Ecto neural progenitor cell (in vitro differentiated cells): Measurements from ENCODE around the gene DMRTA1.
"Not testable (repeated sequence)": the region's sequence is repeated elsewhere in the genome, so short reads cannot be mapped to it uniquely, and the experiment has no call there.

ENCODE experiments used
- DNase-seq: peaks from one replicate; pipeline ENCODE4 v3.0.0-alpha.2; 2018; ENCODE audit warnings: low spot score

Gene DMRTA1, protein sequence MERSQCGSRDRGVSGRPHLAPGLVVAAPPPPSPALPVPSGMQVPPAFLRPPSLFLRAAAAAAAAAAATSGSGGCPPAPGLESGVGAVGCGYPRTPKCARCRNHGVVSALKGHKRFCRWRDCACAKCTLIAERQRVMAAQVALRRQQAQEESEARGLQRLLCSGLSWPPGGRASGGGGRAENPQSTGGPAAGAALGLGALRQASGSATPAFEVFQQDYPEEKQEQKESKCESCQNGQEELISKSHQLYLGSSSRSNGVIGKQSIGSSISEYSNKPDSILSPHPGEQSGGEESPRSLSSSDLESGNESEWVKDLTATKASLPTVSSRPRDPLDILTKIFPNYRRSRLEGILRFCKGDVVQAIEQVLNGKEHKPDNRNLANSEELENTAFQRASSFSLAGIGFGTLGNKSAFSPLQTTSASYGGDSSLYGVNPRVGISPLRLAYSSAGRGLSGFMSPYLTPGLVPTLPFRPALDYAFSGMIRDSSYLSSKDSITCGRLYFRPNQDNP

DNA sequence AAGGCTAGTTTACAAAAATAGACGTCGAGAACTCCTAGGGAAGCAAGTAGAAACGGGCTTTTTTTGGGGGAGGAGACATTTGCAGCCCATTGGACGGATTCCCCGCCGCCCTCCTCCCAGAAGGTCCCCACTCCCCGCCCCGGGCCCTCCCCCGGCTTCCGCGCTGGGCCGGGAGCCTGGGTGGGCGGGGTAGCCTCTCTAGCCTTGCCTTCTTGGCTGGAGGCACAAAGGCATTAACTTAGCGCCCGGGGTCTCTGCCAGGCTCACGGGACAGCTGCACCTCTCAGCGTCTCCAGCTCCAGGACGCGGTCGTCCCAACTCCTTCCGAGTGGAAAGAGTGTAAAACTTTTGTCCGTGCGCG lies at the start of gene DMRTA1:
DMRTA1 (plus strand) TSS at position 236 of the 361 bp plus-strand sequence. CDS start 242 bp downstream, outside the sequence.
- peak; percentile 90 for DNase-seq

DNA sequence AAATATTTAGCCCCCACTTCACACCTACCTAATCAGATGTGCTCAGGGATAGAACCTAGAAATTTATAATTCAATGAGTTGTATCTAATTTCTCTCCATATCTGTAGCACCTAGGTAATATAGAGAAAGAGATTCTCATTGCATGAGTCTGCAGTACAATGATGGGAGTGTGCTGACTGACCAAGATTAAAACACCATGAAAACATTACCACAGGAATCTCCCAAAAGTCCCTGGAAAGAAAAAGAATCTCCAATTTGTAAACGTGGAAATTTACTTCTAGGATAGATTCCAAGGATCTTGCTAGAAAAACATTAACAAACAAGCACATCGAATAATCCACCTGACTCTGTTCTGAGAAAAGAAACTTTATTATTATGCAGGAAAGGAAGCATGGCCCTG lies 45.0 kb upstream of the DMRTA1 start:
- no peak for DNase-seq

DNA sequence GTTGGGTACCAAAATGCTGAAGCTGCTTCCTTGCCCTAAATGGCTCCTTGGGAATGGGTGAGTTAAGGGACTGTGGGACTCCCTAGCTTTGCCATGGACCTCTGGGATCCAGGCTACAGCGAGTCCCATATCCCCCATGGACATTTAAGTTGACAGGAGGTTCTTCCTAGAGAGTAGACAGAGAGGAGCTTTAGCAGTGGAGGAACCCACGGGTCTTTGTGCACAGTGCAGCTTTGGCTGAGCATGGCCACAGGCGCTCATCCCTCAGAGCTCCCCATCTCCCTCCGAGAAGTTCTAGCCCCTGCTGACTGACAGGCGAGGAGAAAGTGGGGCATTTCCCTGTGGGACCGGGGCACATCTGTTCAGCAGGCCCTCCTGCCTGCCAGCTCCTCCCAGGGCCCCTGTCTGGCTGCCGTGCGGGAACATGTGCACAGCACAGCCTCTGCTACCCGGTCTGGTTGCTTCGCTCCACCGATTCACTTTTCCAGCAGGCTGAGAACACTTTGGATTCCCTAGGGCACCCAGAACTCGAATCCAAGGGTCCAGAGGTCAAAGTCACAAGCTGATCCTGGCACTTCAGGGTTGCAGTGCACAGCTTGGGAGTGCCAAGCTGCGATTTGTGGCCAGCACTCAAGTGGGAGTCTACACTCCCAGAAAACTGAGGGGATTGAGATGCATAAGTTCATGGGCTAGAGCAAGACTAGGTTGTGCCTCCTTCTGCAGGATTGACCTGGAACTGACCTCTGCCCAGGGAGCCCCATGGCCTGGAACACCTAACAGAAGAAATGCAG lies 40.6 kb upstream of the DMRTA1 start:
- DNase-seq: no peak

DNA sequence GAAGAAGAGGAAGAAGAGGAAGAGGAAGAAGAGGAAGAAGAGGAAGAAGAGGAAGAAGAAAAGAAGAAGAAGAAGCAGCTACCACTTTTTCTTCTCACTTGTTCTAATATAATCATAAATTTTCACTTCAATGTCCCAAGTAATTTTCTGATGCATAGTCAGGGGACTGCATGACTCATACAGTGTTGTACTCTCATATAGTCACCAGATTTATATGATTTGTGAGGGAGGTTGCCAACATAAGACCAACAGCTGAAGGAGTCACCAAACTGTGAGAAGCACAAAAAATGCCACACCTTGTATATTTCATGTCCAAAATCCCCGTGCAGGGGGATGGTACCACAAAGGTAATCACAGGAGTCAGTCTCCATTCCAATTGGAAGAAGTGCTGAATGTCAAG lies 32.7 kb upstream of the DMRTA1 start:
- DNase-seq: no peak

DNA sequence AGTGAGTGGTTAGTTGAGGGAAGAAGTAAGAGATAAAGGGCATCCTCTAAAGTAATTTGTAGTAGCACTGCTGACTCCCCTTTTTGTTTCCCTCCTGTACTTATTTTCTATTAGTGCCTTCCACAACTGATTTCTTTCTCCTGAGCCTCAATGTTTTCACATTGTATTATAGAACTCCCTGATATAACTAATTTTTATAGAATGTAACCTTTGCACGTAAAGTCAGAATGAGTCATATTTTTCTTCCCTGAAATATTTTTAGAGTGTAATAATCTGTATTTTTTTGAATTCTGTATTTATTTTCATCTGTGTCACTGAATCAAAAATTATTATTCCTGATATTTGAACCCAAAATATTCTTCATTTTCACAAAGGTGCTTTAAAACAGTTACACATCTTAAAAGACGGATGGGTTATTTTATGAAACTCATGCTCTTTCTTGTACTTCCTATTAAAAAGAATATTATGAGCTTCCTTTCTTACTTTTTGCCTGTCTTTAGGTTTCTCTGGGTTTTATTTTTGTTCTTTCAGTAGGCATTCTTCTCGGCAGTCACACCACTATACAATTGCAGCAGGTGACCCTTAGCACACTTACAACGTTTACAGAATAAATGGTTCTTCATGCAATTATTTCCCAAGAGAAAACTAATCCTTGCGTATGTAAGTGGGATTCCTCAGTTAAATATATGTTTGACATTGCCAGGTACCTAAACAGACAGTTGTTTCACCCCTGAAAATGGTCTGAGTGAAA lies 30.5 kb upstream of the DMRTA1 start:
- no peak for DNase-seq

DNA sequence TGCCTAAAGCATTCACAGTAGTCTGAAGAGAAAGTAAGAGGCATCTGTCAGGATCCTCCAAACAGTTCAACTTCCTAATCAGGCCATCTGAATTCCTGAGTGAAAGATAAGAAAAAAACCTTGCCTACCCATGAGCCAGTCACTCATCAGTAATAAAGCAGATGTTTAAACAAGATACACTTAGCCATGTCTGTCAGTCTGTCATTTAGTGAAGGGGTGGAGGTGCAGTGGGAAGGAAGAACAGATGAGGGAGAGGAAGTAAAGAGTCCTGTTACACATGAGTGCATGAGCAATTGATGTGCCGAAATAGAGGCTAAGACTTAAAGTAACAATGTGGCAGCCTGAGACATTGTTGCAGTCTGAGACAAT lies 29.9 kb upstream of the DMRTA1 start:
- DNase-seq: no peak

DNA sequence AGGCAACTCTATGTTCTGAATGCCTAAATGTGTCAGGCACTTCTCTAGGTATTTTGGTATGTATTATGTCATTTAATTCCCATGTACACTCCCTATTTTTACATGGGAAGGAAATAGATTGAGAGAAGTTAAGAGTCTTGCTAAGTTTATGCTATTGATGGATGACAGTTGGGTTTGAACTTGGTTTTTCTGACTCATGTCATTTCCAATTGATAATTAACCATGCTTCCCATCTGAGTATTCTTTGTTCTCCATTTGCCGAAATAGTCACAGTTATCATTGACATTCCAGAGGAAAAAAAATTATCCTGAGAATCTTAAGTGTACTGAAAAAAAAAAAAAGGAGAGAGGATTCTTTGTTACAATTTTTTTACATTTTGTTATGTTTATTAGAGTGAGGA lies 23.1 kb upstream of the DMRTA1 start:
- no peak for DNase-seq

DNA sequence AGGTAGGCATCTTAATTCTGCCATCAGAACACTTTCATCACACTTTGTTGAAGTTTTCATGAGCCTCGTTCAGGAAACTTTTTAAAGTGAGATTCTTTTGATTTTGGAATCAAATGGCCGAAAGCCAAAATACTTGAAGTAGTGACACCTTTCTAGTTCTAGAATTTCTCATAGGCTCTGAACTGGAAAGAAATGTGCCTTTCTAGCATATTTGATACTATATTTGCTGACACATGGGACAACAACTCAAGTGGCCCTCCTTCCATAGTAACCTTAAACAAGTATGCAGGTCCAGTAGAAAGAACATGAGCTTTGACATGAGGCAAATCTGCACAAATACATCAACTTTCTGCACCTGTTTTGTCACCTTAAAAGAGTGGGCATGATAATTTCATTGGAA lies 22.0 kb upstream of the DMRTA1 start:
- no peak for DNase-seq

DNA sequence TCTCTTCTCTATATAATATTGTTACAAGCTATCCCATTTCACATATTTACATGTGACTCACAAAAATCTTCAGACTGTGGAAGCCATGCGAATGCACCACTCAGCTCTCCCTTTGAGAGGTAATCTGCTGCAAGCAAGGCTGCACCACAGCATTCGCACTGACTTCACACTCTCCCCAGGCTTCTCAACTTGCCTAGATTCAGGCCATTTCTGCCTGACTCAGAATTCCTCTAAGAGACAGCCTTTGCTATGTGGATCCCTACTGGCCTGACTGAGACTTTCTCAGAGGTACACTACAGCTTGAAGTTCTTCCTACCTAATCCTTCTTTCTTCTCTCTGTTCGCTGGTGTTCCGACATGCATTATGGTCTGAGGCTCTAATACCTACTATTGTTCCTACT lies 21.1 kb upstream of the DMRTA1 start:
- DNase-seq: no peak

DNA sequence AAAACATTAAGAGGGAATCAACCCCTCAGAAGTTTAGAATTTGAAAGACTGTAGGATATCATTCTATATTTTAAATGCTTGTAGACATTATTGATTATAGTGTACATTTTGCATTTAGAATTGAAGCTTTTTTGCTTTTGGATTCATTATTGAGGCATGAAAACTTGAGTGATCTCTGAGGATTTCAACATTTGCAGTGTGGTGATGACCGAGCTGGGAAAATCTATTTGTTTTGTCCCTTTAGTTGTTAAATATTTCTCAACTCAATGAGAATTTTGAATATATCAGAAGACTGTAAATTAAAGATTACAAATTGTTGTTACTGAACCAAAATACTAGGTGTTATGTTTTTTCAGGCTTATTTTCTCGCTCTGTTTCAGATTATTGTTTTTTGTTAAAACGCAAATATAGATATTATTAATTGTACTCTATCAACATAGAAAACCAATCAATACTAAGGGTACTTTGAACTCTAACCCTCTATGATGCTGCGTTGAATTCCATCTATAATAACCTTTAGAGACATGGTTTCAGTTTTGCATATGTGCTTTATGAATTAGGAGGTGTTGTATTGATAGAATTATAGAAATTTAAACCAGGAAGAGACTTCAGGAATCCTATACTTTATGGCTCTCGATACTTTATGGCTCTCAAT lies 19.3 kb upstream of the DMRTA1 start:
- no peak for DNase-seq

DNA sequence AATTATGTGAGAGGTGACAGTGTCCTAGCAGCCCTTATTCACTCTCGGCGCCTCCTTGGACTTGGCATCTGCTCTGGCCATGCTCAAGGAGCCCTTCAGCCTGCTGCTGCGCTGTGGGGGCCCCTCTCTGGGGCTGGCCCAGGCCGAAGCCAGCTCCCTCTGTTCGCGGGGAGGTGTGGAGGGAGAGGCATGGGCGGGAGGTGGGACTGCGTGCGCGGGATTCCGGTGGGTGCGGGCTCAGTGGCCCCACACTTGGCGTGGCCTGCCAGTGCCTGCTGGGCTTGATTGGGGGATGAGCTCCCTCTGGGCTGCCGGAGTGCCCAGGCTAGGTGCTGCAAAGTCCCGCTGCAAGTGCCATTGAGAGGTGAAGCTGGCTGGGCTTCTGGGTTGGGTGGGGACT lies 12.9 kb upstream of the DMRTA1 start:
- no peak for DNase-seq

DNA sequence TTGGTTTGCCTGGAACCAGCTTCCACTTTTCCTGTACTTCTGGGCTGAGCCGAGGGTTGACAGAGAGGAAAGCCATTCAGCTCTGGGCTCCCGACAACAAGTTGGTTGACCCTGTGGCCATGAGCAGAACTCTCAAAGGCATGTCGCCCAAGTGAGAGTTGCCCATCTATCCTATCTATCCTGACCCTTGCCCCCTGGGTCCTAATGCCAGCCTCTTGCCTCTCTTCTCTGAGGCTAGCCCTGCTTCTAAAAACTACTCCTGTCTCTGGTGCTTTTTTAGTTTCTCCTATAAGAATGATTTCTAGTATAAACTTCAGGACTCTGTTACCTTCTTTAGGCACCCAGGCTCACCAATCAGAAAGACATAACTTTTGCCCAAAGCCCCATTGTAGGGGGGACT lies 11.4 kb upstream of the DMRTA1 start:
- not testable (repeated sequence) for DNase-seq

DNA sequence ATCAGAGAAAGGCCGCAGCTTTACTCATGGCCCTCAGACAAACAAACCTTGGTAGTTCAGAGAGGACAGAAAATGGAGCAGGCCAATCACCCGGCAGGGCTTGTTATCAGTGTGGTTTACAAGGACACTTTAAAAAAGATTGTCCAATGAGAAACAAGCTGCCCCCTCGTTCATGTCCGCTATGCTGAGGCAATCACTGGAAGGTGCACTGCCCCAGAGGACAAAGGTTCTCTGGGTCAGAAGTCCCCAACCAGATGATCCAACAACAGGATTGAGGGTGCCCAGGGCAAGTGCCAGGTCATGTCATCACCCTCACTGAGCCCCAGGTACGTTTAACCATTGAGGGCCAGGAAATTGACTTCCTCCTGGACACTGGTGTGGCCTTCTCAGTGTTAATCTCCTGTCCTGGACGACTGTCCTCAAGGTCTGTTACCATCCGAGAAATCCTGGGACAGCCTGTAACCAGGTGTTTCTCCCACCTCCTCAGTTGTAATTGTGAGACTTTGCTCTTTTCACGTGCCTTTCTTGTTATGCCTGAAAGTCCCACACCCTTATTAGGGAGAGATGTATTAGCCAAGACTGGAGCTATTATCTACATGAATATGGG lies 9.1 kb upstream of the DMRTA1 start:
- not testable (repeated sequence) for DNase-seq

DNA sequence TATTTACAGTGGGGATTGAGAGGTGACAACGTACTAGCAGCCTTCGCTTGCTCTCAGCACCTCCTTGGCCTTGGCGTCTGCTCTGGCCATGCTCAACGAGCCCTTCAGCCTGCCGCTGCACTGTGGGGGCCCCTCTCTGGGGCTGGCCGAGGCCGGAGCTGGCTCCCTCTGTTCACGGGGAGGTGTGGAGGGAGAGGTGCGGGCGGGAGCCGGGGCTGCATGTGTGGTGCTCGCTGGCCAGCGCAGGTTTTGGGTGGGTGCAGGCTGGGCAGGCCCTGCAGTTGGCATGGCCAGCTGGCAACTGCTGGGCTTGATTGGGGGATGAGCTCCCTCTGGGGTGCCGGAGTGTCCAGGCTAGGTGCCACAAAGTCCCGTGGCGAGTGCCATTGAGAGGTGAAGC lies 5.8 kb upstream of the DMRTA1 start:
- DNase-seq: no peak

DNA sequence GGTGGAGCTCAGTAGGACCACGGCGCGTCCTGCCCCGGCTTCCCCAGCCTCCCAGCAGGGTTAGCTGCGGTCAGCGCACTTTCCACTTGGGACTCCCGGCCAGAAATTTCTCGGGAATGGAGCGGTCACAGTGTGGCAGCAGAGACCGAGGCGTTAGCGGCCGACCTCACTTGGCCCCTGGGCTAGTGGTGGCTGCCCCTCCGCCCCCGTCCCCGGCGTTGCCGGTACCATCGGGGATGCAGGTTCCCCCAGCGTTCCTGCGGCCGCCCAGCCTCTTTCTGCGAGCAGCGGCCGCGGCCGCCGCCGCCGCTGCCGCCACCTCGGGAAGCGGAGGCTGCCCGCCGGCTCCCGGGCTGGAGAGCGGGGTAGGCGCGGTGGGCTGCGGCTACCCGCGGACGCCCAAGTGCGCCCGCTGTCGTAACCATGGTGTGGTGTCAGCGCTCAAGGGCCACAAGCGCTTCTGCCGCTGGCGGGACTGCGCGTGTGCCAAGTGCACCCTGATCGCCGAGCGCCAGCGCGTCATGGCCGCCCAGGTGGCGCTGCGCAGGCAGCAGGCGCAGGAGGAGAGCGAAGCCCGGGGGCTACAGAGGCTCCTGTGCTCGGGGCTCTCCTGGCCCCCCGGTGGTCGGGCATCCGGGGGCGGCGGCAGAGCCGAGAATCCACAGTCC lies 460 bp downstream of the DMRTA1 start:
- DNase-seq: peak; percentile 83

DNA sequence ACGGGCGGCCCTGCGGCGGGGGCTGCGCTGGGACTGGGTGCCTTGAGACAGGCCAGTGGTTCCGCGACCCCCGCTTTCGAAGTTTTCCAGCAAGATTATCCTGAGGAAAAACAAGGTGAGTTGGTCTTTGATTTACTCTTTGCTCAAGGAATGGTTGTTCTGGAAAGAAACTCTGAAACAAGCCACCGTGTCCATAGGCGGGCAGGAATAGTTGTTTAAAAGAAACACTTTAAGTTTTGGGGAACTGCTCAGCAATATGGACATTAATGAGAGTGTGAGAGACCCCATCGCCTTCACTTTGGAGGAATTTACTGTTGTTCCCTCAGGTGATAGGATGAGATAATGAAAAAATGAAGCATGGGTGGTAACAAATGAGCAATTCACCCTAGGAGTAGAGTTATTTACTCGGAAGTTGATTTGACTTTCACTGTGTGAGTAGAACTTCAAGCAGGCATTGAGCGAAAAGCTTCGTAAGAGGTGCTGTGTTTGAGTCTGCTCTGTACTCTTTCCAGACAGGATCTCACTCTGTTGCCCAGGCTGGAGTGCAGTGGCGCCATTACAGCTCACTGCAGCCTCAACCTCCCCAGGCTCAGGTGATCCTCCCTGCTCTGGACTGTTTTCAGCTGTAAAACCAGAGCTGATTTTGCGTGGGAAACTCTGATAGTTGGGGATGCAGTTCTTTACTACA lies 1.1 kb downstream of the DMRTA1 start:
- DNase-seq: no peak

DNA sequence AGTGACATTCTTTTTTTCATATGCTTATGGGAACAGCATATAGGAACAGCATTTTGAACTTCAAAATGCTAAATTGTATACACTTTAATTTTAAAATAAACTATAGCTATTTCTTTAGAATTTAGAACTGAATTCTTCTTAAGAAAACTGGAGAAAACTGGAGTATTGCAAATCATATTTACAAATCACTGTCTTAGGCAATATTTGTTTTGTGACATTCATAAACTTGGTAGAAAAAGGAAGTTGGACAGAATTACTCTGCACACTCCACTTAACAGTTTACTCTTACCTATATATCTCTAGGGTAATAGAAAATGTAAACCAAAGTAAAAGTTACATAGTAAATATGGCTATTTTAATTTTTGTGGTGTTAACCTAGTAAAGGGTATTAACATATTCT lies 3.1 kb downstream of the DMRTA1 start:
- DNase-seq: no peak

DNA sequence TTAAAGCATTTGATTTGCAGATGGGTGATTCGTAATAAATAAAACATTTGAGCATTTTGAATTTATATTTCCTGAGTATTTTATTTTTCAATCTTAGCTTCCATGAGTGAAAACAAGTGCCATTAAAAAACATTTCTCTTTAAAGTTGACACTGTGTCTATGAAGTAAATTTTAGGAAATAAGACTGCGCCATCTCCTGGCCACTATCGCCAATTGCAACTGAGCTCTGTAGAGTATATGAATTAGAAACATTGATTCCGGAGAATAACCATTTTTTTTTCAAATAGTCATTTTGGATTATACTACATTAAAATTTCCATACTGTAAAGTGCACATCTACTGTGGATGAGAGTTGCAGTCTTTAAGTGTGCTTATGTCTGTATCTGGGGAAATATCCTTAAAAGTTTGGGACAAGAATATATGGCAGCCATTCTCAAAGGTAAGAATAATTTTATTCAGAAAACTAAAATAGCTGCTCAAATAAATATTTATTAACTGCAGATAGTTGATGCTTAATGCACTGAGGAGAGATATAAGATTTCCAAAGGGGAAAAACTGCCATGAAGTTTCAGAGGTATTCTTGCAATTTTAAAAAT lies 5.9 kb downstream of the DMRTA1 start:
- no peak for DNase-seq

DNA sequence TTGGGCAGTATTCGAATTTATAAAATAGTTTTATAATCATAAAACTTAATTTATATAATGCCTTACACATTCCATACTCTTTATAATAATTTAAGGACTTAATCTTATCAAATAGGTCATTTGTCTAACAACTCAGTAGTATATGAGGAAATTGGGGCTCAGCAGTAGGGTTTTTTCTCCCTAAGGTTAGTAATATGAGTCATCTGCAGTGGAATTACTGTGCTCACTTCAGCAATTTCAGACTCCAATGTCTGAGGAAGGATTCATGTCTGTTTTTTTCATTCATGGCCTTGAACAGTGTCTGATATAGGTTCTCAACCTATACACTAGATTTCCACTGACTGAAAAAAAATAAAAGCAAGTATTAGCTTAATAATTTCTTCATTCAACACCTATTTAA lies 7.4 kb downstream of the DMRTA1 start:
- DNase-seq: no peak

DNA sequence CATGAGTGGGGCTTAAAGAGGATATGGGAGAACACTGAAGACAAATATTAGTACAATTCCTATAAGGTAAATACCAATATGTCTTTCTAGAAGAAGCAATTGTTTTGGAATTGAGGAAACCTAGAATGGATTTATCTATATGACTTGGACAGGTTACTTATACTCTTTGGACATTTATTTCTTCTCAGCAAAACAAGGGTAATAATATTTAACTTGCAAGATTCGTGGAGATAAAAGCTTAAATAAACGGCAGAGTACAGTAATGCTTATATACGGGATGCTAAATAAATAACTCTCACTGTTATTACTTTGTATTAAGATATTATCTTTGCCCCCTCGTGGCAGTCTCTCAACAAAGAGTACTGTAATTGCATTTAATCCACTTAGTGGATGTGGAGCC lies 8.6 kb downstream of the DMRTA1 start:
- DNase-seq: no peak
